ENCODE results near the gene ADAMTS9.

Gene ADAMTS9

DNA sequence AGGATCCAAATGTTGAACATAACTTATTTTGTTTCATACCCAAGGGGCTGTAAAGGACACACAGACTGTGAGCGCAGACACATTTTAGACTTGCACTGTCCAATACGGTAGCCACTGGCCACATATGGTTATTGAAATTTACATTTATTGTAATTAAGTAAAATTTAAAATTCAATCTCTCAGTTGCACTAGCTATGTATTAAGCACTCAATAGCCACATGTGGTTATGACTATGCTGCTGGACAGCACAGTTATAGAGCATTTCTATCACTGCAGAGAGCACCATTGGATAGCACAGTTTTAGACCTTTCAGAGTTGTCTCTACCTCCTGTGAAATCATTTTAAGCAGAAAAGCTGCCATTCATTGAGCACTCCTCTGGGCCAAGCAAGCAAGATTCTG lies 204.3 kb downstream of the ADAMTS9 start:
- no peak for DNase-seq

GRCh38 chr3:64475037-64475436 lies 212.8 kb downstream of the ADAMTS9 start:
- DNase-seq = no peak

DNA sequence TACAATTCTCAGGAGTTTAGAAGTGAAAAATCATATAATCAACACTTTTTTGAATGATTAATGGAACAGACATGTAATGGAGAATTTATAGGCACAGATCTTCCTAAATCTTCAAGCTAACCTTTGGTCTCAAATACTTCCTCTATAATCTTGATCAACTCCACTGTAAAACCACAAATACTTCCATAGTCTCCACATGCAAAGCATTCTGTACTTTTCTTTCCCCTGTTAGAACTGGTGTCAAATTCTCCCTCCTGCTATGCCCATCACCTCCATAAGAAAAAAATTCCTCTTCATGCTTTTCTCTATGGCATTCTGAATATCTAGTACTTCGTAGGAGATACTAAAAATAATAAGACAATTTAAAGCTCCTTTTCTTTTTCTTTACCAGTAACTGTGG lies 214.3 kb downstream of the ADAMTS9 start:
- DNase-seq = no peak

GRCh38 chr3:64470436-64470835 lies 217.4 kb downstream of the ADAMTS9 start:
- no peak for DNase-seq

GRCh38 chr3:64467255-64467944 lies 220.4 kb downstream of the ADAMTS9 start:
- no peak for DNase-seq

All from inflammatory macrophage treated with lipopolysaccharide for 1 hour (primary cell).